Measurements from ENCODE around the gene GSTM2. TPM values are rescaled to one million over a fixed set of nuclear protein-coding genes. Genes with fewer than 3 reads are reported as not detected.

Gene GSTM2
- total RNA-seq, 4 donors from 2014 or later, result 32.1 to 154 (median 72.1) TPM

DNA sequence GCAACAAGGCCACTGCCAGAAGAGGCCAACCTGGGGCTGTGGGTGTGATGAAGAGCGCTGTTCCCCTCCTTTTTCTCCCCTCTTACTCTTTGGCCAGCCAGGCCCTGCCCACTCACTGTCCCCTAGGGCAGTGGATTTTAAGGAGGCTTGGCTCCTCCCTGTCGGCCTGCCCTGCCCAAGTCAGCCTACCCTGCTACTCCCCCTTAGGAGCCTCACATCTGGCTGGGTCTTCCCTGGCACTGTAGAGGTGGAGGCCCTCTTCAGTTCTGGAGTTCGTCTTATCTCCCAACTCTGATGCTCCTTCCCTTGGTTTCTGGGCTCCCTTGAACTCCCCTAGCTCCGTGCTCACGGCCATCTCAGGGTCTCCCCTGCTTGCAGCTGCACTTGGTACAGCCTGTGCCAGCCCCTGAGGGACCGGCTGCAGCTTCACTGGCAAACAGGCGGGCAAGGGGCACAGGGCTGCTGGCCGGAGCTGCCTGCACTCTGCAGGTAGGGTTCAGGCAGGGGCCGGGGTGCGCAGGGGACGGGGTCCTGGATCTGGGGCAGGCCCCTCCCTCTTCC, 44.2 kb upstream of the GSTM2 start:
- H3K9me3 ChIP-seq, result no peaks in the 10 kb centered on the region
- no peak for TF ChIP-seq POLR2A (IDR thresholded peaks at IDR 0.05)
- TF ChIP-seq, protein P1, sequence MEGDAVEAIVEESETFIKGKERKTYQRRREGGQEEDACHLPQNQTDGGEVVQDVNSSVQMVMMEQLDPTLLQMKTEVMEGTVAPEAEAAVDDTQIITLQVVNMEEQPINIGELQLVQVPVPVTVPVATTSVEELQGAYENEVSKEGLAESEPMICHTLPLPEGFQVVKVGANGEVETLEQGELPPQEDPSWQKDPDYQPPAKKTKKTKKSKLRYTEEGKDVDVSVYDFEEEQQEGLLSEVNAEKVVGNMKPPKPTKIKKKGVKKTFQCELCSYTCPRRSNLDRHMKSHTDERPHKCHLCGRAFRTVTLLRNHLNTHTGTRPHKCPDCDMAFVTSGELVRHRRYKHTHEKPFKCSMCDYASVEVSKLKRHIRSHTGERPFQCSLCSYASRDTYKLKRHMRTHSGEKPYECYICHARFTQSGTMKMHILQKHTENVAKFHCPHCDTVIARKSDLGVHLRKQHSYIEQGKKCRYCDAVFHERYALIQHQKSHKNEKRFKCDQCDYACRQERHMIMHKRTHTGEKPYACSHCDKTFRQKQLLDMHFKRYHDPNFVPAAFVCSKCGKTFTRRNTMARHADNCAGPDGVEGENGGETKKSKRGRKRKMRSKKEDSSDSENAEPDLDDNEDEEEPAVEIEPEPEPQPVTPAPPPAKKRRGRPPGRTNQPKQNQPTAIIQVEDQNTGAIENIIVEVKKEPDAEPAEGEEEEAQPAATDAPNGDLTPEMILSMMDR (IDR thresholded peaks at IDR 0.05), result no peak
- peaks cover 0 to 4% of the 10 kb centered on the region in 2 donors for H3K4me1 ChIP-seq
- intact Hi-C loops (cut with DNase I; ENCODE audit: low total_unique reads), result no loop called here
- peak overlapping the region in 1 of 2 donors; percentile 31 for H3K27ac ChIP-seq
- no peaks in the 10 kb centered on the region for H3K27me3 ChIP-seq
- H3K4me3 ChIP-seq, result no peak overlapping the region
- H3K36me3 ChIP-seq, result no peaks in the 10 kb centered on the region
- DNase-seq, result peak in 1 of 2 donors; percentile 31

DNA sequence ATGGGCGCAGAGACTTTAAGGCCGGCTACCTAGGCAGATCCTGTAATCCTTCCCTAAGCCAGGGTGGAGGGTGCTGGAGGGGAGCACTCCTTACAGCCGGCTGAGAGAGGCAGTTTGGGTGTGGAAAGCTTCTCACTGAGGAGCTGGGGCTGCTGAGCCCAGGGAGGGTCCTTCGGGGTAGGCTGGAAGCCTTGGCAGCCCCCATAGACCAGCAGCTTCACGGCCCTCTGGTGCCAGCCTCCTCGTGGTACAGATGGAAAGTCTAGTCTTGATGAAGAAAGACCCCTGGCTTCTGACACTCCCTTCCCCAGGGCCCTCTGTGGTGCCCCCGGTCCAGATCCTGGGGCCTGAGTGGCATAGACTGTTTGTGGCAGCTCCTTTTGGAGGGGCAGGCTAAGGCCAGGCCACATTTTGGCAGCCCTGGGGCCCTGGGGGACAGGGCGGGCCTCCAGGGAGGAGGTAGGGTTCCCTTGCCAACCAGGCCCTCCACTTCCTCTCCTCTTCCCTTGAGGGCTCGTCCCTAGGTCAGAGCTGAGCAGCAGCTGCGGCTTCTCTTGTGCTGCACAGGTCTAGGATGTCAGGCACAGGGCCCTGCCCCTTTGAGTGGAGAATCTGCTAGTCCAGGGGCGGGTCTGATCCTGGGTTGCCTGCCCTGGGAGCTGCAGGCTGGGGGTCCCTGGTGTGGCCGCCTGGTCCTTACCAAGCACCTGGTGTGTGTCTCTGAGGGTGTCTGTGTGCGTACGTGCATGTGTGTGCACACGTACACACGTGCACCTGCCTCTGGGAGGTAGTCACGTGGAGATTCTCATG, 43.5 kb upstream of the GSTM2 start:
- TF ChIP-seq, protein P1 (IDR thresholded peaks at IDR 0.05), result no peak
- no peak for TF ChIP-seq POLR2A (IDR thresholded peaks at IDR 0.05)
- Histone ChIP-seq H3K36me3 (no peaks in the 10 kb centered on the region), H3K9me3 (no peaks in the 10 kb centered on the region), H3K27ac (peak overlapping the region in 1 of 2 donors; percentile 31), H3K4me3 (no peak overlapping the region), H3K4me1 (peaks cover 0 to 4% of the 10 kb centered on the region in 2 donors), H3K27me3 (no peaks in the 10 kb centered on the region)
- no peak for DNase-seq
- intact Hi-C loops (cut with DNase I; ENCODE audit: low total_unique reads), result no loop called here

DNA sequence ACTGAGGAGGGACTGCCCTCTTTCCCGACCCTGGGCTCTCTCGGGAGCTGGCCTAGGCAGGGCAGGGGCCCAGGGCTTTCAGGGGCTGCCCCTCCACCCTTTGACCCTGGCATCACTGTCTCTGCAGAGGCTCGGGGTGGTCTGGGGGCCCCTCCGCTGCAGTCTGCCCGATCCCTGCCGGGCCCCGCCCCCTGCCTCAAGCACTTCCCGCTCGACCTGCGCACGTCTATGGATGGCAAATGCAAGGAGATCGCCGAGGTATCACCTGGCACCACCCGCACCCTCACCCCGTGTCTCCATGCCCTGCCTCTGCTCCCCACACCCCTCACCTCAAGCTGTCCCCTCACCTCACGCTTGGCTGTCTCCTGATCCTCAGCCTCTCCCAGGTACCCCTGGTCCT, 42.7 kb upstream of the GSTM2 start:
- TF ChIP-seq, protein P1 (IDR thresholded peaks at IDR 0.05), result no peak
- no peak for TF ChIP-seq POLR2A (IDR thresholded peaks at IDR 0.05)
- Histone ChIP-seq H3K36me3 (no peaks in the 10 kb centered on the region), H3K4me1 (peaks cover 0 to 4% of the 10 kb centered on the region in 2 donors), H3K27ac (no peak overlapping the region), H3K27me3 (no peaks in the 10 kb centered on the region), H3K4me3 (no peak overlapping the region), H3K9me3 (no peaks in the 10 kb centered on the region)
- DNase-seq, result no peak
- intact Hi-C loops (cut with DNase I; ENCODE audit: low total_unique reads), result no loop called here

DNA sequence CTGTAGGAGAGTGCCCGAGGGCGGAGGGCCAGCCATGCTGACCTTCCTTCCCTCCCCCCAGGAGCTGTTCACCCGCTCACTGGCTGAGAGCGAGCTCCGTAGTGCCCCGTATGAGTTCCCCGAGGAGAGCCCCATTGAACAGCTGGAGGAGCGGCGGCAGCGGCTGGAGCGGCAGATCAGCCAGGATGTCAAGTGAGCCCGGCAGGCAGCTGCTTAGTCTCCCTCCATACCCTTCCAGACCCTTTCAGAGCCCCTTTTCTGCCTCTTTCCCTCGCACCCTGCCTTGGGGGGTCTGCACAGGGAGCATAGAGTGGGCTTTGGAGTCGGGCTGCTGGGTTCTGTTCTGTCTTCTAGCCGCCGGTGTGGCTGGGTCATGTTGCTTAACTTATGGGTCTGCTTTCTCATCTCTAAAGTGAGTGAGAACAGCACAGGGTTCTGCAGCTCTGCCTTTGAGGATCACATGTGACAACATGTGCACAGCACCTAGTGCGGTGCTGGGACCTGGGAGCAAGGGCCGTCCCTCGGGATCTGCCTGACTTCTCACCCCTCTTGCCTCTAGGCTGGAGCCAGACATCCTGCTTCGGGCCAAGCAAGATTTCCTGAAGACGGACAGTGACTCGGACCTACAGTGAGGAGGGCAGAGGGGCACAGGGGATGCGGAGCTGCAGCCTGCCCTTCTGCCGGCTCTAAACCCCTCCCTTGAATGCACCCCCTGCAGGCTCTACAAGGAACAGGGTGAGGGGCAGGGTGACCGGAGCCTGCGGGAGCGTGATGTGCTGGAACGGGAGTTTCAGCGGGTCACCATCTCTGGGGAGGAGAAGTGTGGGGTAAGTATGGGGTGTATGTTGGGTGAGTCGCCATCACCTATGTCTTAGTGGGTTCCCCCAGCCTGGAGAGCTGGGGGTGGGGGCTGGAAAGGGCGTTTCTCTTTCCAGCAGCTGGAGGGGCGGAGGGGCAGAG, 42.0 kb upstream of the GSTM2 start:
- TF ChIP-seq, protein P1 (IDR thresholded peaks at IDR 0.05), result no peak
- no peak for TF ChIP-seq POLR2A (IDR thresholded peaks at IDR 0.05)
- DNase-seq, result no peak
- H3K4me3 ChIP-seq, result no peak overlapping the region
- no peaks in the 10 kb centered on the region for H3K9me3 ChIP-seq
- H3K27me3 ChIP-seq, result no peaks in the 10 kb centered on the region
- no peaks in the 10 kb centered on the region for H3K36me3 ChIP-seq
- intact Hi-C loops (cut with DNase I; ENCODE audit: low total_unique reads), result no loop called here
- peaks cover 0 to 4% of the 10 kb centered on the region in 2 donors for H3K4me1 ChIP-seq
- H3K27ac ChIP-seq, result no peak overlapping the region
